COR-L47 (cell line): Measurements from ENCODE around the gene STXBP1.

Experiments used
- DNase-seq: peaks from one replicate; lab custom pipeline; 2025; lab: John Stamatoyannopoulos, UW

STXBP1 gene

GRCh38 chr9:127735530-127736185, 123.6 kb downstream of the STXBP1 start:
- no peak for DNase-seq

GRCh38 chr9:127738666-127739065, 126.6 kb downstream of the STXBP1 start:
- DNase-seq, result no peak

DNA sequence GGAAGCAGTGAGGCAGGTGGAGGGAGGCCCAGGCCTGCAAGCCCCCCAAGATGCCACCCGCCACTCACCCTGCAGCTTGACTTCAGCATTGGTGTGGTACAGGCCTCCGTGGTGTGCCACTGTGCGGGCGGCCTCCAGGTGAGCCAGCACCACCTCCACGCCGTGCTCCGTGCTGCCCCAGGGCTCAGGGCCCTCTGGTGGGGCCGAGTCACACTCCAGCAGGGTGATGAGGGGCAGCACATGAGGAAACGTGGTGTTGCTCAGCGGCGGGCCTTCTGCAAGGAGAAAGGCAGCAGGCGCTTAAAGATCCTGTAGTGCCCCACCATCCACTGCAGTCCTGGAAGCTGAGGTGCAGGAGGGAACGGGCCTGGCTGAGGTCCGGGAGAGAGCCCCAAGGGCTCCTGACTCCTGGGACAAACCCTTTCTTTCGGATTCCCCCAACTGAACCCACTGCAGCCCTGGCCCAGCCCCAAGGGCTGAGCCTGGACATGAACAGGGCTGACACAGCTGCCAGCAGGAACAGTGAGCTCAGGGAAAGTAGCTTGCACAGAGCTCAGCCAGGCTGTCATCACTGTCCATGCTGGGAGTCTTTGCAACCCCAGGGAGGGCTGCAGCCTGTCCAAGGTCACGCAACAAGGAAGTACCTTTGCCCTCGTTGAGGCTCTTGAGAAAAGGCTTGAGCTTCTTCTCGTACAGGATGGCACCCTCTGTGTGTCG, 127.7 kb downstream of the STXBP1 start:
- DNase-seq, result no peak

DNA sequence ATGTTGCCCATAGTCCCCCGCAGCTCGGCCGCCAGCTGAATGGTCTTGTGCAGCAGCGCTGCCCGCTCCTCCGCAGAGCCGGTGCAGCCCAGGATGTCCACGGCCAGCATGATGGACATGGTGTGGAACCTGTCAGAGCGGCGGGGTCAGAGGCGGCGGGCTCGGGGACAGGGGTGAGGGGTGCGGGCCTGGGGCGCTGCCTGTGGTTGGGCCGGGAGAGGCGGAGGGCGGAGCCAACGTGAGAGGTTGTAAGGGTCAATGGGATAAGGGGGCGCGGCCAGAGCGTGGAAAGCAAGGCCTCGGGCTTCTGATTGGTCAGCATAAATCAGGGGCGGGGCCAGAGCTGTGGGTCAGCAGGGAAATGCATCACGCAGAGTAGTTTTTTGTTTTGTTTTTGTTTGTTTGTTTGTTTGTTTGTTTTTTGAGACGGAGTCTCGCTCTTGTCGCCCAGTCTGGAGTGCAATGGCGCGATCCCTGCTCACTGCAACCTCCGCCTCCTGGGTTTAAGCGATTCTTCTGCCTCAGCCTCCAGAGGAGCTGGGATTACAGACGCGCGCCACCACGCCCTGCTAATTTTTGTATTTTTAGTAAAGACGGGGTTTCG, 129.9 kb downstream of the STXBP1 start:
- DNase-seq, result no peak
